GM19043 (cell line): ENCODE measurements around the gene ERCC1.

ENCODE experiments used
- ATAC-seq: cut with Tn5 transposase; IDR thresholded peaks from one replicate; pipeline ENCODE4 v1.9.1; 2021; ENCODE audit warnings: low read depth; ENCODE audit not compliant: unreplicated experiment

The ERCC1 gene

GRCh38 chr19:45456500-45456815 lies 32.7 kb upstream of the ERCC1 start:
- no peak for ATAC-seq

- no peak for ATAC-seq
Observed at GRCh38 chr19:45455707-45456499, 32.2 kb upstream of the ERCC1 start.

GRCh38 chr19:45451850-45452387 lies 28.2 kb upstream of the ERCC1 start:
- ATAC-seq = no peak

- ATAC-seq = no peak
Observed at GRCh38 chr19:45451131-45451849, 27.6 kb upstream of the ERCC1 start.

GRCh38 chr19:45450012-45450333 lies 26.3 kb upstream of the ERCC1 start:
- no peak for ATAC-seq

GRCh38 chr19:45448887-45449299 lies 25.2 kb upstream of the ERCC1 start:
- ATAC-seq = no peak

- no peak for ATAC-seq
Observed at GRCh38 chr19:45448425-45448756, 24.7 kb upstream of the ERCC1 start.

- ATAC-seq = no peak
Observed at GRCh38 chr19:45446944-45447343, 23.2 kb upstream of the ERCC1 start.

- no peak for ATAC-seq
Observed at GRCh38 chr19:45446295-45446694, 22.6 kb upstream of the ERCC1 start.

- no peak for ATAC-seq
Observed at GRCh38 chr19:45445139-45445538, 21.4 kb upstream of the ERCC1 start.

- ATAC-seq = peak; percentile 39
Observed at GRCh38 chr19:45444318-45445041, 20.8 kb upstream of the ERCC1 start.

- ATAC-seq = no peak
Observed at GRCh38 chr19:45443462-45444317, 20.0 kb upstream of the ERCC1 start.

- ATAC-seq = no peak
Observed at GRCh38 chr19:45442778-45443461, 19.2 kb upstream of the ERCC1 start.

- ATAC-seq = no peak
Observed at GRCh38 chr19:45442408-45442777, 18.7 kb upstream of the ERCC1 start.

GRCh38 chr19:45440873-45441654 lies 17.3 kb upstream of the ERCC1 start:
- ATAC-seq = no peak

- ATAC-seq = no peak
Observed at GRCh38 chr19:45440259-45440638, 16.5 kb upstream of the ERCC1 start.

- ATAC-seq = peak; percentile 44
Observed at GRCh38 chr19:45439569-45440258, 16.0 kb upstream of the ERCC1 start.

- no peak for ATAC-seq
Observed at GRCh38 chr19:45439190-45439568, 15.5 kb upstream of the ERCC1 start.

GRCh38 chr19:45437328-45437727 lies 13.6 kb upstream of the ERCC1 start:
- ATAC-seq = no peak
